Erythroblast (primary cell): ENCODE results near the gene FAM170B.

Source experiments
- GATA1 ChIP-seq: IDR thresholded peaks from 2 replicates; pipeline ENCODE4 v1.6.1; 2011; ENCODE audit warnings: low read depth, mild to moderate bottlenecking, control low read depth, low read length, moderate library complexity
- POLR2A ChIP-seq: IDR thresholded peaks from 2 replicates; pipeline ENCODE4 v1.6.1; 2011; ENCODE audit warnings: mild to moderate bottlenecking, low read length

- no peak for TF ChIP-seq POLR2A
- TF ChIP-seq GATA1 = no peak
These were observed 26.5 kb downstream of the FAM170B start for GRCh38 chr10:49107111-49107886.
